Measurements from ENCODE around the gene LRCH4.

The LRCH4 gene

GRCh38 chr7:100580466-100581283 lies 5.3 kb downstream of the LRCH4 start:
- DNase-seq: no peak

DNA sequence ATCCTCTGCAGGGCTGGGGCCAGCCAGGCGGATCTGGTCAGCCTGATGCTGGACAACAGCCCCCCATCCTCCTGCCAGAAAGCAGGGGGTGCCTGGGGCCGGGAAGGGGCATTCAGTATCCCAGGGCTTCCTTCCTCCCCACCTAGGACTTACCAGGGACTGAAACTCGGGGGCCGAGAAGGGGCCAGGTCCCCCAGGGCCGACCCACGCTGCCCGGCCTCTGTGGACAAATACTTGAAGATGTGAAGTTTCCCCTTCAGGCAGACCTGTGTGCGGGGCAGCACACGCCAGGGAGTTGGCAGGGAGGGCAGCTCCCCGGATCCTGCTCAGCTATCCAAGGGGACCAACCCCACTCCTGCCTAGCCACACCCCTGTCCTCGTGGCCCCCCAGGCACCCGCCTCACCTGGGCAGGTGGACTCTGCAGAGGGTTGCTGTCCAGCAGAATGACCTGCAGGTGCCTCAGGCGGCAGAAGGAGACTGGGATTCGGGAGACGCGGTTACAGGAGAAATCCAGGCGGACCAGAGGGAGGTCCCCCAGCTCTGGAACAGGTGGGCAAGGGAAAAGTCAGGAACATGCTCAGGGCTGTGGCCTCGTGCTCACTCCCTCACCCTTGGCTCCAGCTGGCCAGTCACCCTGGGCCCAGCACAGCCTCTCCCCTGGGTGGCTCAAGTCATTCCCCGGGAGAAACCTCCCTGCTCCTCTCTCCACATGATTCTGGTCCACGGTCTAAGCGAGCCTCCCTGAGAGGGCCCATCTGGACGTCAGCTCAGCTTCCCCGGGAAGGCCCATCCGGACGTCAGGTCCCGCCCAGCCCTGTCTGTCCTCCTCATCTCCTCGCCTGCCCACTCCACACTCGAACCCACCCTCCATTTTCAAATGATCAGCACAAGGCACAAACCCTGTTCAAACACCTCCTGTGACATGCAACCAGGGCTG lies 7.4 kb downstream of the LRCH4 start:
- no peak for DNase-seq

DNA sequence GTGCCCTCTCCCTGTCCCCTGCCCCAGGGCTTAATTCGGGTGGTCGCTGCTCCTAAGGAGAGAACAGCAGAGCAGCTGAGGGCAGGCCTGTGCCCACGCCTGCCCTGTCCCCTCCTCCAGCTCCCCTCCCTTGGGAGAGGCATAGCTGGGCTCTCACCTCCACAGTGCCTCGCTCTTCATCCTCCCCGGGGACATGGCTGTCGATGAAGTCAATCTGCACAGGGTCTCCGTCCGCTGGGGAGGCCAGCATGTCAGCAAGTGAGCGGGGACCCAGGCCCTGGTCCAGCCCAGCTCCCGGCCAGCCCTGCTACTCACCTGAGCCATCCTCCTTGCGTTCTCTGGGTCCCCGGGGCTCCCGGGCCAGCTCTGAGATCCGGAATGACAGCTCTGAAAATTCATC lies 8.4 kb downstream of the LRCH4 start:
- no peak for DNase-seq

DNA sequence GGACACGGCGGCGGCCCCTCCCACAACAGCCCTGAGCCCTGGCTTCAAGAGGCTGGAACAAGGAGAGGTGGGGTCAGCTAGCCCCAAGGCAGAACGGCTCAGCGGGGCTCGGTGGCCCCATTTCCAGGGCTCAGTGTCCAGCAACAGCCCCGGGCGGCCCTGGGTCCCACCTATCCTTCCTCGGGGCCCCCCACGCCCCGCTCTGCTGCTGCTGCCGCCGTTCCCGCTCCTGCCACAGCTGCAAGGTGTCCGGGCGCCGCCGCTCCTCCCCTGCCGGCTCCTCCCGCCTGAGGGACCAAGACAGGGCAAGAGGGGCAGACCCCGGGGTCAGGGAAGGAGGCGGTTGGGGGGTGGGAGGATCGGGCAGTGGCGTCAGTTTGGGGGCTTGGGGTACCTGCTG lies 8.8 kb downstream of the LRCH4 start:
- no peak for DNase-seq

- DNase-seq: no peak
Measured at GRCh38 chr7:100576384-100576993, 9.4 kb downstream of the LRCH4 start.

DNA sequence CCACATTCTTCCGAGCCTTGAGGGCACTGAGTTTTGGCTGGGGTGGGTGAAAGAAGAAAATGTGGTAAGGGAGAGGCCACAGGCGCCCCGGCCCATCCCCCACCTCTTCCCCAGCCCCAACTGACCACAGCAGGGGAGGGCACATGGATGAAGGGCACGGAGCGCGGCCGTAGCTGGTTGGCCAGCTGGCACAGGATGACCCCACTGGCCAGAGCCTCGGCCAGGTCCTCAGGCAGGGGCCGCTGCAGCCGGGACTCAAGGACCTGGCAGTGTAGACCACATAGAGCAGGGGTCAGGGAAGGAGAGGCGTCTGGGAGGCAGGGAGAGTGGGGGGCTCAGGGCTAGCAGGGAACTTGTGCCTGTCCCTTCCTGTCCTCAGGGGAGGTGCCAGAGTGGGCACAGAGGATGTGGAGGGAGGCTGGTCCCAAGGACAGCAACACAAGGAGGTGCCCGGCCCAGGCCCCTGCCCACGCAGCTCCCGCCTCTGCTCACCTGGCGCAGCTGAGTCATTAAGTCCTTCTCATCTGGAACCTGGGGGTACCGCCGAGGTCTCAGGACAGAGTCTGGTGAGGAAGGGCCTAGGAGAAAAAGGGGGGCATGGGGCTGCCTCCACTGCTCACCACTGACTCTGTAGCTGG lies 10.1 kb downstream of the LRCH4 start:
- no peak for DNase-seq

- DNase-seq: no peak
Measured at GRCh38 chr7:100575206-100575631, 10.7 kb downstream of the LRCH4 start.

DNA sequence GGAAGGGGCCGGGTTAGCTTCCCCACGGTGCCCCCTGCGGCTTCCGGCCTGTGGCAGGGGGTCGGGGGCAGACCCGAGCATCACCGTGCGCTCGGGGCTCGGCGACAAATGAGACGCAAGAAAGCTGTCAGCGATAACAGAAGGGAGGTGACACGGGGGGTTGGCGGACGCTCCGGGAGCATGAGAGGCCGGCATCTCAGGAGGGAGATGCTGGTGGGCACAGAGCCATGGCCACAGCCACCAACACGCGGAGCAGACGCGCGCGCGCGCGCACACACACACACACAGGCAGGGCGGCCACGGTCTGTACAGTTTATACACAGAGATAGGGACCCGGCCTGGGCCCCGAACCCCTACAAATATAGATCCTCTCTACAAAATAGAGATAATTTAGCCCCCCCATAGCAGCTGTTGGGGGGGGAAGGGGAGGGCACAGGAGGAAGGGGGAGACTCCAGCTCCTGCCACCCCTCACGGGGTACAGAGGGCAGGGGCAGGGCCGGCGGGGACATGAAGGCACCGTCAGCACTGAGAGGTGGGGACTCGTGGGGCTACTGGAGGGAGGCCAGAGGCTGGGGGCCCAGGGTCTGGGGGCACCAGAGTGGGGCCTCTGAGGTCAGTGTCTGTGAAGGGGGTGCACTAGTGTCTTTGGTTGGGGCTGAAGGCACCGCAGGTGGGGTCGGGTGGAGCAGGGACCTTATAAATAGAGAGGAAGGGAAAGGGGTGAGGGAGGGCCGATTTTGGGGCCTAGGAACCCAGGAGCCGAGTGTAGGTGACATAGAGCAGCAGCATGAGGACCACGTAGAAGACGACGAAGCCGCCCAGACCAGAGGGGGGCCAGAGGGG lies 11.3 kb downstream of the LRCH4 start:
- no peak for DNase-seq

- DNase-seq: no peak
Measured at GRCh38 chr7:100573691-100574361, 12.1 kb downstream of the LRCH4 start, which contains the start of gene SAP25. SAP25 (minus strand) TSS chr7:100573900; CDS start chr7:100573742, 158 bp downstream.

- no peak for DNase-seq
Measured at GRCh38 chr7:100572949-100573675, 12.8 kb downstream of the LRCH4 start.

DNA sequence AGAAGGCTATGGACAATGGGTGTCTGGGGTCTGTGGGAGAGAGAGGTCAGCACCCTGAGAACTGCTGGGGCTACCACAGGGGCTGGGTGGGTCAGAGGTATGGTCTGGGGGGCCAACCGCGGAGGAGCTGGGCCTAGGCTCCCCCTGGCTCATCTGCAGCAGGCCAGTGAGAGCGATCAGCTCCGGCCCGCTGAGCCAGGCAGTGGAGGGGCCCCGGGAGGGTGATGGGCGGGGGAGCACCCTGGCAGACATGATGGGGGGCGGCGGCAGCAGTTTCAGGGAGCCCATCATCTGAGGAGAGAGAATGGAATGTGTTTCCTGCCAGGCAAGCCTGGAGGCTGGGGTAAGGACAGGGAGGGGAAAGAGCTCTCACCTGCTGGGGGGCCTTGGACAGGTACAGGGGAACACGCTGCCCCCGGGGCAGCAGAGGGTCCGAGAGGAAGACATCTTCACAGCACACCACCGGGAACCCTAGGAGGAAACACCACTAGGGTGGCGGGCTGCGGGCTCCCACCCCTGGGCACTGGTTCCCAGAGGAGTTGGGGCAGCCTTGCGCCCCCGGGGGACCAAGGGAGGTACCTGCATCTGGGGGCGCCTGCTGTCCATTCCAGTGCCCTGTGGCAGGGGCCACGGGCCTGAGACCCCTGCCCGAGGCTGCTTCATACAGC lies 13.5 kb downstream of the LRCH4 start:
- DNase-seq: no peak

GRCh38 chr7:100571829-100572116 lies 14.2 kb downstream of the LRCH4 start:
- no peak for DNase-seq

DNA sequence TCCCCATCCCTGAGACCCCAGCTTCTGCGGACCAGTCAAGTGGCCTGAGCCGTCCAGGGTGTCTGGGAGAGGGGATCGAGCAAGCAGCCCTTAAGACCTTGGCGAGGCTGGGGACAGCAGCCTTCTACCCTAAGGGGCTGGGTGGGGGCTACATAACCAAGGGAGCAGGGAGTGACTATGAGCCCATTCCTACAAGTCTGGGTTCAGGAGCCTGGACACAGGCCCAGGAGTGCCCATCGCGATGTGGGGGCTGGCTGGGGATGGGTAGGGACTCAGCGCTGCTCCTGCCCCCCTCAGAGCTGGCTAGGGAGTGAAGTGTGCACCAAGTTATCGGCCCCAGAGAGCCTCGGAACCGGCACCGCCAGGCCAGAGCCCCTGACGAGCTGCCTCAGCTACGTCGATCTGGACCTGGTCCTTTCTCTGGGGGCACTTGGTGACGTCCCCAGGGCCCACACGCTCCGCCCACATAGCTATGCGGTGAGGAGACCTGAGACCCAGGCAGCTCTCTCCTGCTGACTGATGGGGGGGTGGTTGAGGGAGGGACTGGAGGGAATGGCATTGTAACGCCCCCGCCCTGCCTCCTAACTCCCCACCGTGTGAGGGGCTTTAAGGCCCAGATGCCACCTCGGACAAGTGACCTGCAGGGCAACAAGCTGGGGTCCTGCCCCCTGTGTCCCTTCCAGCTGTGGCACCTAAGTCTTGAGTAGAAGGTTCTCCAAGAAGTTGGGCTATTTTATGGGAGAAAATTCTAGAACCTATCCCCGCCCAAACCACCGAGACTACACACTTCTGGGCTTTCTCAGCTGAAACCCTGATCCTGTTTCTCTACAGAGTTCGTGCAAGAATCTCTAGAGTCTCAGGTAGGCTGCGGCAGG lies 14.7 kb downstream of the LRCH4 start:
- no peak for DNase-seq

DNA sequence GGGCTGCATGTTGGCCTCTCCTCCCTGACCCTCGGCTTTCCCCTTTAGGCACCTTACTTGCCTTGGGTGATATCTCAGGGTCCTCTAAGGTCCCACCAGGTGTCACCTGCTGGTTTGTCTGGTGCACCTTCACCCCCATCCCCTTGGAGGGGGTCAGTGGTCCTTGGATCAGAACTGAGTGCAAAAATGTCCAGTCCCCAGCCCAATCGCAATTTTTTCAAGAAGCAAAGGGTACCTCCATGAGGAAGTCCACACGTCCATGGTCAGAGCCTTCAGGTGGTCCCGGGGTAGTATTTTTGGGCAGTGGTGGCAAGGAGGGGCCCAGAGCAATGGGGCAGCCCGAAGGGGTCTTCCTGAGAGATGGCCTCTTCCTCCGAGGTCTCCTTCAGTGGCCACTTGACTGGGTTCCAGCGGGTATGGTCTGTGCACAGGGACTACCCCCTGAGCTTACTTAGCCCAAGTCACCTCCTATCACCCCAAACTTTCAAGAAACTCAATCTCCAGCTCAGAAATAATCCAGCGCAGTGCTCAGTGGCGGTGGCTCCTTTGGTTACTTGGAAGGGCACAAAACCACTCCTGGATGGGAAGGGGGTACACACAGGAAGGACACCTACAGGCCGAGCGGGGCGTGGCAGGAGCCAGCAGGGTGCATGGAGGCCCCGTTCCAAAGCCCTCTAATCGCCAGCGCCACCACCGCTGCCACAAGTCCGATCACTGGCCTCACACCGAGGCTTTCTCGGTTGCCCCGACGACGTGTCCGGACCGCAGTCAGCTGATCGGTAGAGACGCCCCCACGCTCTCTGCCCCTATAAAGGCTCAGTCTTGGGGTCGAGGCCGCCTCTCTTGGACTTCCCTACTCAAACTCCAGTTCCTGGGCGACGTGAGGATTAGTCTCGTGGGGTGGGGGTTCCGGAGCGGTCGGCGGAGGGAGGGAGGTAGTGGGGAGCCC lies 16.8 kb downstream of the LRCH4 start:
- peak; percentile 69 for DNase-seq

GRCh38 chr7:100568176-100568895 lies 17.6 kb downstream of the LRCH4 start:
- no peak for DNase-seq

DNA sequence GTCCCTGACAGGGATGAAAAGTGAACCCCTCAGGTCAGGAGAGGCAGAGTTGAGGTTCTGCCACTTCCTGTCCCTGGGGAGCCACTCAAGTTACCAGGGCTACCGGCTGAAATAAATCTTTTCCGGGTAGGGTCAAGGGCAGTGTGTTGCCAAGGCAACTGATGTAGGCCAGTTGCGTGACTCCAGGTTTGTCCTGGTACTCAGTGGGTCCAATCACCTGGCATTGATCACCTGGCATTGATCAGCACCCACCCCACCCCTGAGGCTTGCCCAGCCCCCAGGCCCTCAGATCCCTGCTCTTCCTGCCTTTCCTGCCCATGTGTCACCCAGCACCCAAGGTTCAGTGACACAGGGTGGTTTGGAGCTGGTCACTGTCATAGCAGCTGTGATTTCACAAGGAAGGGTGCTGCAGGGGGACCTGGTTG lies 18.2 kb downstream of the LRCH4 start:
- no peak for DNase-seq

GRCh38 chr7:100567031-100567730 lies 18.7 kb downstream of the LRCH4 start:
- no peak for DNase-seq
